IPS-18c (cell line): ENCODE data around the gene NAALADL1.
A peak's percentile ranks its signal among the peaks of the same experiment; 100 is the strongest.

Experiments used
- H3K4me3 ChIP-seq: 2 replicates; pipeline ENCODE4 v1.7.0; 2013; ENCODE audit warnings: low read depth, mild to moderate bottlenecking, low read length, moderate library complexity; ENCODE audit not compliant: insufficient read depth
- H3K9me3 ChIP-seq: one replicate; pipeline ENCODE4 v1.6.1; 2013; ENCODE audit warnings: mild to moderate bottlenecking, low read length, moderate library complexity; ENCODE audit not compliant: control insufficient read depth, insufficient read depth

Gene NAALADL1, protein sequence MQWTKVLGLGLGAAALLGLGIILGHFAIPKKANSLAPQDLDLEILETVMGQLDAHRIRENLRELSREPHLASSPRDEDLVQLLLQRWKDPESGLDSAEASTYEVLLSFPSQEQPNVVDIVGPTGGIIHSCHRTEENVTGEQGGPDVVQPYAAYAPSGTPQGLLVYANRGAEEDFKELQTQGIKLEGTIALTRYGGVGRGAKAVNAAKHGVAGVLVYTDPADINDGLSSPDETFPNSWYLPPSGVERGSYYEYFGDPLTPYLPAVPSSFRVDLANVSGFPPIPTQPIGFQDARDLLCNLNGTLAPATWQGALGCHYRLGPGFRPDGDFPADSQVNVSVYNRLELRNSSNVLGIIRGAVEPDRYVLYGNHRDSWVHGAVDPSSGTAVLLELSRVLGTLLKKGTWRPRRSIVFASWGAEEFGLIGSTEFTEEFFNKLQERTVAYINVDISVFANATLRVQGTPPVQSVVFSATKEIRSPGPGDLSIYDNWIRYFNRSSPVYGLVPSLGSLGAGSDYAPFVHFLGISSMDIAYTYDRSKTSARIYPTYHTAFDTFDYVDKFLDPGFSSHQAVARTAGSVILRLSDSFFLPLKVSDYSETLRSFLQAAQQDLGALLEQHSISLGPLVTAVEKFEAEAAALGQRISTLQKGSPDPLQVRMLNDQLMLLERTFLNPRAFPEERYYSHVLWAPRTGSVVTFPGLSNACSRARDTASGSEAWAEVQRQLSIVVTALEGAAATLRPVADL

DNA sequence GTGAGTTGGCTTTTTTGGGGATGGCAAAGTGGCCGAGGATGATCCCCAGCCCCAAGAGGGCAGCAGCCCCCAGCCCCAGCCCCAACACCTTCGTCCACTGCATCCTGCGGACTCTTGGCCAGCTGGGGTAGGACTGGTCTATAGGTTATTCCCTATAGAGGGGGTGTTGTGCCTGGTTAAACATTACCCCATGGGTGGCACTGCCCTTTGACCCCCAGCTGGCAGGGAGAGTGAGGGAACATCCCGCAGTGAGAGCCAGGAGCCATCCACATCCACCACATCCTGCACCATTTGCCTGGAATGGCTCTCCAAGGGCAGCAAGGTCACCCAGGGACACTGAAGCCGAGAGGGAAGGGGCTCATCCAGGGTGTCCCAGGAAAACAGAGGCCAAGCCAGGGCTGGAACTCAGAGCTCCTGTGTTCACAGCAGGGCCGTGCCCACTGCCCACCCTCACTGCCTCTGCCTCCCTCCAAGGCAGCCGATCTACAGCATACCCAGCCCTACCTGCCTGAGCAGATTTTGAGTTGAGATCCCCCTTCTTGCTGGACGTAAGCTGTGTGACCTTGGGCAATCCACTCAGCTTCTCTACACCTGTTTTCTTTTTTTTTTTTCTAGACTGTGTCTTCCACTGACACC, at the start of gene NAALADL1:
NAALADL1 (minus strand) TSS at position 135 of the 636 bp plus-strand sequence; CDS start at position 103, 32 bp downstream.
- Histone ChIP-seq H3K9me3 (peaks cover 2% of the 10 kb centered on the region), H3K4me3 (no peak within 1 kb of the TSS)

DNA sequence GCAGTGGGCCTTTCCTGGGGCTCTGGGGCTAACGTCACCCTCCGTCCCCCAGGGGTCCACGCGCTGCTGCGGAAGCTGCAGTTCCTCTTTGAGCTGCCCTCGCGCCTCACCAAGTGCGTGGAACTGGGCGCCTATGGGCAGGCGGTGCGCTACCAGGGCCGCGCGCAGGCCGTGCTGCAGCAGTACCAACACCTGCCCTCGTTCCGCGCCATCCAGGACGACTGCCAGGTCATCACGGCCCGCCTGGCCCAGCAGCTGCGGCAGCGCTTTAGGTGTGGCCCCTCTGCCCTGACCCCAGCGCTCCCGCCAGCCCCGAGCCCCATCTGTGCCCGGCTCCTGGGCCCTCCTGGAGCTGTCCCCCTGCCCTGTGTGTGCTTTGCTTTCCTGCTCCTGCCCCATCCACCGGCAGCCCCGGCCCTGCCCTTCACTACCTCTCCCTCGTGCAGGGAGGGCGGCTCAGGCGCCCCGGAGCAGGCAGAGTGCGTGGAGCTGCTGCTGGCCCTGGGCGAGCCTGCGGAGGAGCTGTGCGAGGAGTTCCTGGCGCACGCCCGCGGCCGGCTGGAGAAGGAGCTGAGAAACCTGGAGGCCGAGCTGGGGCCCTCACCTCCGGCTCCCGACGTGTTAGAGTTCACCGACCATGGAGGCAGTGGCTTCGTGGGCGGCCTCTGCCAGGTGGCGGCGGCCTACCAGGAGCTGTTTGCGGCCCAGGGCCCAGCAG, 49.6 kb upstream of the NAALADL1 start:
- no peak overlapping the region for H3K4me3 ChIP-seq

GRCh38 chr11:65107078-65107477, 48.7 kb upstream of the NAALADL1 start:
- Histone ChIP-seq H3K4me3 (no peak overlapping the region), H3K9me3 (peaks cover 5% of the 10 kb centered on the region)

More for the DNA sequence above, 49.6 kb upstream of the NAALADL1 start:
- H3K9me3 ChIP-seq, result peaks cover 5% of the 10 kb centered on the region

DNA sequence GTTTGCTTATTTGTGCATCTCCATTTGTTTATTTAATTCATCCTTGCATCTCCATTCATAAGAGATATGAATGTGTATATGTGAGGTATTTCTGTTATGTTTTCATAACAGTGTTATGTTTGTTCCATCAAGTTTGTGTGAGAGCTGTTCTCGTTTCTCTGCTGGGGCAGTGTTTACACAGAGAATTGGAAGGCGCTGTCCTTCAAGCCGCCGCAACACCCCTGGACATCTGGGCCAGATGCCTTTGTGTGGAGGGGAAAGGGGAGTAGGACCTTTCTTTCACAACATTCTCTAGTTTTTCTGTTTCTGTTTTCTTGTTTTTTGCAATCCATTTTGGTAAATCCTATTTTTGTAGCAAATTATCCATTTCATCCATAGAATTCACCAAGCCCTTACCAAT, 46.3 kb upstream of the NAALADL1 start:
- Histone ChIP-seq H3K4me3 (no peak overlapping the region), H3K9me3 (peaks cover 3% of the 10 kb centered on the region)

DNA sequence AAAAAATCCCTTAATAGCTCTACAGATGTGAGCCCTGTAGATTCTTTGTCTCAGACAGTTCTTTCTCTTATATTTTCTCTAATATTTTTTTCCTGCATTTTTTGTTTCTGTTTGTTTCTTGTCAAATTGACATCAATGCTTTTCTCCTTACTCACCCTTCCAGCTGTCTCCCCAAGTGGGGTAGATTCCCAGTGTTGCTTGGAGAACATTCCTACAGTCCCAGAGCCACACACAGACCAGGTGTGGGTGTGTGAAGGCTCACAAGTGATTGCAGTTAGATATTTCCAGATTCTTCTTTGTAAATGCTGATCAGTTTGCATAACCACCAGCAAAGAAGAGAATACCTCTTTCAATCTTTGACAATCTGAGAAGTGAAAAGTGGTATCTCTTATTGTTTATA, 45.1 kb upstream of the NAALADL1 start:
- H3K9me3 ChIP-seq, result peaks cover 3% of the 10 kb centered on the region
- H3K4me3 ChIP-seq, result no peak overlapping the region

DNA sequence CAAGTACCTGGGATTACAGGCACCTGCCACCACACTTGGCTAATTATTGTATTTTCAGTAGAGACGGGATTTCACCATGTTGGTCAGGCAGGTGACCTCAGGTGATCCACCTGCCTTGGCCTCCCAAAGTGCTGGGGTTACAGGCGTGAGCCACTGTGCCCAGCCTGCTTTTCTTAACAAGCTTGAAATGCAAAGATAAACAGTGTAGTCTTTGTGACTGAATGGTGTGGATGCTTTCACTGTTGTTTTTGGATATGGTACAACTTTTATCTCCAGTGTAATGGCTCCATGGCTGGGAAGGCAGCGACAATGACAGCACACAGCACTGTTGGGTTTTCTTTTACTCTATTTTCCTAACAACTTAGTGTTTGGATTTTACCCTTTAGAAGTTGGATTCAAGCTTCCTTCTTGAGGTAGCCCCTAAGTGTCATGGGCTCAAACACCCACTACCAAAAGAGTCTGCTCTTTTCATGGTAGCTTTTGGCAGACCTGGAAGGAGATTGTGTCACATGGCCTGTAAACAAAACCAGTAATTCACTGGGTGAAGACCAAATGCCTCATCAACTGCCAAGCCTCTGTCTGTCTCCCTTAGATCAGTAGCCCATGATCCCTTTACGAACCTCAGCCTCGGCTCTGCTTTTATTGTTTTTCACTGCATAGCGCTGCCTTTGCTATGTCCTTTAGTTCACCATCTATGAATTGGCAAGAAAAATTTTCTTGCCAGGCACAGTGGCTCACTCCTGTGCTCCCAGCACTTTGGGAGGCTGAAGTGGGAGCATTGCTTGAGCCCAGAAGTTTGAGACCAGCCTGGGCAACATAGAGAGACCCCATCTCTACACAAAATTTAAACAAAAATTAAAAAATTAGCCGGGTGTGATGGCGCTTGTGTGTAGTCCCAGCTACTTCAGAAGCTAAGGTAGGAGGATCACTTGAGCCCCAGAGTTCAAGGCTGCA, 44.1 kb upstream of the NAALADL1 start:
- no peaks in the 10 kb centered on the region for H3K9me3 ChIP-seq
- H3K4me3 ChIP-seq, result no peak overlapping the region

DNA sequence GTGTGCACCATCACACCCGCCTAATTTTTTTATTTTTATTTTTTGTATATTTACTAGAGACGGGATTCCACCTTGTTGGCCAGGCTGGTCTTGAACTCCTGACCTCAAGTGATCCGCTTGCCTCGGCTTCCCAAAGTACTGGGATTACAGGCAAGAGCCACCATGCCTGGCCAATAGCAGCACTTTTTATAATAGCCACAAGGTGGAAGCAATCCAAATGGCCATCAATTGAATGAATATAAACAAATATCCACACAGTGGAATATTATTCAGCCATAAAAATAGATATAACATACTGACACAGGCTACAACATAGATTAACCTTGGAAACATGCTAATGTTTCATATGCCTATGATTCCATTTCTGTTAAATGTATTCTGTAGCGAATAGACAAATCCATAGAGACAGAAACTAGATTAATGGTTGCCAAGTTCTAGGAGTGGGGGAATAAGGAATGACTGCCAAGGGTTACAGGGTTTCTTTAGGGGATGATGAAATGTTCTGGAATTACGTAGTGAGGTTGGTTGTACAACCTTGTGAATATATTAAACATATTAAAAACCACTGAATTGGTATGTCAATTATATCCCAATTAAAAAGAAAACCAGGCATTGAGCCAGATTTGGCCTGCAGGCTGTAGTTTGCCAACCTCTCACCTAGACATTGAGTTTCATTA, 42.5 kb upstream of the NAALADL1 start:
- no peak overlapping the region for H3K4me3 ChIP-seq
- no peaks in the 10 kb centered on the region for H3K9me3 ChIP-seq

- Histone ChIP-seq H3K9me3 (no peaks in the 10 kb centered on the region), H3K4me3 (peak overlapping the region; percentile 94)
These were observed 38.6 kb upstream of the NAALADL1 start for GRCh38 chr11:65096926-65097325.

DNA sequence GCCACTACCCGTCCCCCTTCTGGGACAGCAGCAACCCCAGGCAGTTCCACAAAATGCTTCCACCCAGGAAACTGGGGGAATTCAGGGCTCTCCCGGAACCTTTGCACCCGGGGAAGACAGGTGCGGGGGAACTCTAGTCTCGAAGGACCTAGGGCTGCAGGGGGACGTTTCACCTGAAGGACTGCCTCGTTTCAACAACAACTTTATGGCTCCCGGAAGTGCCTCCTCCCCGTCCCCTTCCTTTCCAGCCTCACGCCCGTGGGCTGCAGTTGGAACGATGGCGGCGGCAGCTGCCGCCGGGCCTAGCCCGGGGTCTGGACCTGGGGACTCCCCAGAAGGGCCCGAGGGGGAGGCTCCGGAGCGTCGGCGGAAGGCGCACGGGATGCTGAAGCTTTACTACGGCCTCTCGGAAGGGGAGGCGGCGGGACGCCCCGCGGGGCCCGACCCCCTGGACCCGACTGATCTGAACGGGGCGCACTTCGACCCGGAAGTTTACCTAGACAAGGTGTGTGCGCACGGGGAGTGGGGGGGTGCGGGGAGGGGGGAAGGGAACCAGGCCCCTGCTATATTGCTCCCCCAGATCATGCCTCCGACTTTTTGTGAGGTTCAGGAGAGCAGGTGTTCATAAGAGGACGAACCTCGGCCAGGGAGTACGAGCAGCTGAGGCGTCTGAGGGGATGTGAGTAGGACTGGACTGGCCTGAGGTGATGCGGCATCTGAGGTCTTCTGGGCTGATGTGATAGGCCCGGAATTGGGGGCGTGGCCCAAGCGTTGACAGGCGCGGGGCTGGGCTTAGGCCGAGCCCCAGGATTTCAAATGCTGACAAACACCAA, 37.8 kb upstream of the NAALADL1 start, which contains the start of gene VPS51:
VPS51 (plus strand) TSS at position 241 of the 833 bp plus-strand sequence; CDS start at position 278, 37 bp downstream.
- H3K4me3 ChIP-seq, result peak within 1 kb of the TSS; percentile 94
- H3K9me3 ChIP-seq, result no peaks in the 10 kb centered on the region

DNA sequence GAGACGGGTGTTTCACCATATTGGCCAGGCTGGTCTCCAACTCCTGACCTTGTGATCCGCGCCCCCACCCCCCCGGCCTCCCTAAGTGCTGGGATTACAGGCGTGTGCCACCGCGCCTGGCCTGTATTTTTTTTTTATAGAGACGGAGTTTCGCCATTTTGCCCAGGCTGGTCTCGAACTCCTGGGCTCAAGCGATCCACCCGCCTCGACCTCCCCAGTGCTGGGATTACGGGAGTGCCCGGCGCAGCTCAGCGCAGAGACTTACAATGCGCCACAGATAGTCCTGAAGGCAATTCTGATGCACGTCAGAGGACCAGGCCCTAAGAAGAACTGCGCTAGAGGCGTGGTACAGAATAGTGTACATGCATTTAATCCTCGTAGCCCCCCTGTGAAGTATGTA, 37.1 kb upstream of the NAALADL1 start:
- no peak overlapping the region; the same call in 1 of the 2 replicates for H3K4me3 ChIP-seq
- H3K9me3 ChIP-seq, result no peaks in the 10 kb centered on the region

DNA sequence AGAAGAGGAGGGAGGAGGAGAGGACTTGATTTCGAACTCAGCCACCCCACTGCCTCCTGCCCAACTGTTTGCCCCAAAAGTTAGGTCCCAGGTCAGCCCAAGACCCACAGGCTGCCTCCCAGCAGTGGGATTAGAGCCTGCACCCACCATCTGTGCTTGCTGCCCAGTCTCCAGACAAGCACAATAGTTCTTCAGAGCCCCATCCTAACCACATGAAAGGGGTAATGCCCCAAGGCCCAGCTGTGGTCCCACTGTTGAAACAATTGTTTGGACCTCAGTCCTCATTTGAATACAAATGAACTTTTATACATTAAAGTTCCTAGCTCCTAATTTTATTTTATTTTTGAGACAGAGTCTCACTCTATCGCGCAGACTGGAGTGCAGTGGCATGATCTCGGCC, 32.3 kb upstream of the NAALADL1 start:
- Histone ChIP-seq H3K4me3 (no peak overlapping the region), H3K9me3 (no peaks in the 10 kb centered on the region)

GRCh38 chr11:65089621-65090020, 31.3 kb upstream of the NAALADL1 start:
- Histone ChIP-seq H3K4me3 (no peak overlapping the region), H3K9me3 (no peaks in the 10 kb centered on the region)

DNA sequence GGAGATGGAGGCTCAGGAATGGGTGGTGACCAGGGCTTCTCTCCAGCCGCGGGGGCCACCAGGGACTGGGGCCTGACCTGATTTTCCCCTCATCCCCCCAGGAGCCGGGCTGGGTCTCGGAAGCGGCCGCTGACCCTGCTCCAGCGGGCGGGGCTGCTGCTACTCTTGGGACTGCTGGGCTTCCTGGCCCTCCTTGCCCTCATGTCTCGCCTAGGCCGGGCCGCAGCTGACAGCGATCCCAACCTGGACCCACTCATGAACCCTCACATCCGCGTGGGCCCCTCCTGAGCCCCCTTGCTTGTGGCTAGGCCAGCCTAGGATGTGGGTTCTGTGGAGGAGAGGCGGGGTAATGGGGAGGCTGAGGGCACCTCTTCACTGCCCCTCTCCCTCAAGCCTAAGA, 29.5 kb upstream of the NAALADL1 start:
- no peaks in the 10 kb centered on the region for H3K9me3 ChIP-seq
- no peak overlapping the region for H3K4me3 ChIP-seq

DNA sequence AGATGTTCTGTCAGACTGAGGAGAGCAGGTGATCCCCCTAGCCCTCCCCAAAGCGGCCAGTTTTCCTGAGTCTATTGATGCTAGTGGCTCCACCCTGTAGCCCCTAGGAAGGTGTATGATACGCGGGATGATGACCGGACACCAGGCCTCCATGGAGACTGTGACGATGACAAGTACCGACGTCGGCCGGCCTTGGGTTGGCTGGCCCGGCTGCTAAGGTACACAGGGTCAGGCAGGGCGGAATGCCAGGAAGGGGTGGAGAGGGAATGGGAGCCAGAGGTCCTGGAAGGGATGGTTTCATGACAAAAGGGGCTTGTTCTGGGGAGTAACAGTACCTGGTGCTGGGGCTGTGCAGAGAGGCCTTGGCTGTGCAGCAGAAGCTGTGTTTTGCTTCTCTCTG, 28.9 kb upstream of the NAALADL1 start:
- Histone ChIP-seq H3K4me3 (no peak overlapping the region), H3K9me3 (no peaks in the 10 kb centered on the region)

GRCh38 chr11:65086809-65087208, 28.5 kb upstream of the NAALADL1 start:
- Histone ChIP-seq H3K4me3 (no peak overlapping the region), H3K9me3 (no peaks in the 10 kb centered on the region)
